Measurements from ENCODE around the gene RXFP2. TPM values are rescaled to one million over a fixed set of nuclear protein-coding genes. Genes with fewer than 3 reads are reported as not detected.

The RXFP2 gene
- total and polyA plus RNA-seq, 7 donors = not detected

DNA sequence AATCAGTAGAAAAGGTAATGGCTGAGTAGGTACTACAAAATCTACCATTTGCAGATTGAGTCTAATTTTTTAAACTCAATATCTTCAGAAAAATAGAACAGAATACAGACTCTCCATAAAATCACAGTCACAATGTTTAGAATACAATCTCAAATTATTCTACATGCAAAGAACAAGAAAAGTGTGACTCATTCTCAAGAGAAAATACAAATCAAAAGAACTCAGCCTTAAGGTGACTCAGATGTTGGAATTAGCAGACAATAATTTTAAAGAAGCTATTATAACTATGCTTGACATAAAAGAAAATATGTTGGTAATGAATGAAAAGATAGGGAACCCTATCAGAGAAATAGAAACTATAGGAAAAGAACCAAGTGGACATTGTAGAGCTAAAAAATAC, 78.9 kb downstream of the RXFP2 start:
- Histone ChIP-seq H3K27me3 (no peaks in the 10 kb centered on the region), H3K27ac (no peak overlapping the region), H3K4me1 (no peaks in the 10 kb centered on the region), H3K36me3 (no peaks in the 10 kb centered on the region), H3K4me3 (no peak overlapping the region), H3K9me3 (peaks cover 0 to 4% (median 3%) of the 10 kb centered on the region in 4 donors)
- TF ChIP-seq POLR2A (IDR thresholded peaks at IDR 0.05) = no peak
- TF ChIP-seq EP300 (IDR thresholded peaks at IDR 0.05) = no peak
- TF ChIP-seq, protein P1, sequence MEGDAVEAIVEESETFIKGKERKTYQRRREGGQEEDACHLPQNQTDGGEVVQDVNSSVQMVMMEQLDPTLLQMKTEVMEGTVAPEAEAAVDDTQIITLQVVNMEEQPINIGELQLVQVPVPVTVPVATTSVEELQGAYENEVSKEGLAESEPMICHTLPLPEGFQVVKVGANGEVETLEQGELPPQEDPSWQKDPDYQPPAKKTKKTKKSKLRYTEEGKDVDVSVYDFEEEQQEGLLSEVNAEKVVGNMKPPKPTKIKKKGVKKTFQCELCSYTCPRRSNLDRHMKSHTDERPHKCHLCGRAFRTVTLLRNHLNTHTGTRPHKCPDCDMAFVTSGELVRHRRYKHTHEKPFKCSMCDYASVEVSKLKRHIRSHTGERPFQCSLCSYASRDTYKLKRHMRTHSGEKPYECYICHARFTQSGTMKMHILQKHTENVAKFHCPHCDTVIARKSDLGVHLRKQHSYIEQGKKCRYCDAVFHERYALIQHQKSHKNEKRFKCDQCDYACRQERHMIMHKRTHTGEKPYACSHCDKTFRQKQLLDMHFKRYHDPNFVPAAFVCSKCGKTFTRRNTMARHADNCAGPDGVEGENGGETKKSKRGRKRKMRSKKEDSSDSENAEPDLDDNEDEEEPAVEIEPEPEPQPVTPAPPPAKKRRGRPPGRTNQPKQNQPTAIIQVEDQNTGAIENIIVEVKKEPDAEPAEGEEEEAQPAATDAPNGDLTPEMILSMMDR (IDR thresholded peaks at IDR 0.05) = no peak
- TF ChIP-seq POLR2AphosphoS5 (IDR thresholded peaks at IDR 0.05) = no peak
- DNase-seq = no peak
- intact Hi-C loops (cut with DNase I) = no loop called here

DNA sequence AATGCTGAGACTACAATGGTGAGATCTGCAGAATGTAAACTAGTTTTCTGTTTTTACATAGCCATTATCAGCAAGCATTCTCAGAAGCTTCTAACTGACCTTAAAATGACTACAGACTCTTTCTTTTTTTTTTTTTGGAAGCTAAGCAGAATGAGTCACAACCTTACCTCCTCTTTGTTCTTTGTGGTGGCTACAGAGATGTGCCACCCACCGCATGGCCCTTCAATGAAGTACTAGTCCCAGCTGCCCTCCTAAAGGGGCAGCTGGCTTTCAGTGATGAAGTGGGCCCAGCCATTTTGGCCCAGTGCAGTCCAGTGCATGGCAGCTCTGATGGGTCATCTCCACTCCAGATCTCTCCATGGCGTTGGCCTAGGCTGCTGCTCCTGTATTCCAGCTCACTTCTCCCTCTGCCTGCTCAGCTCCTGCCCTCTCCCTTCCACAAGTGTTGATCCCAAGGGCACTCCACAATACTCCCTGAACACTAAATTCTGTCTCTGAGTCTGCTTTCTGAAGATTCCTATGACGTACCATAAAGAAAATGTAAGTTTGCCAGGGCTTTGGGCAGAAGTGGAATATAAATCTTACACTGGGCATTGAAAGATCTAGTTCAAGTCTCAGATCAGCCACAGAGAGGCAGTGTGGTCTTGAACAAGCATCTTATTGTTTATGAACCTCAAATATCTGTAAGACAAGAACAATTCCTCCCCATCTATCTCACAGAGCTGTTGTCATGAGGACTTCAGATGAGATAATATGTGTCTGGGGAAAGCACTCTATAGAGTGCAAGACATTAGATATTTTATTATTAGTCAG, 85.6 kb downstream of the RXFP2 start:
- H3K9me3 ChIP-seq = no peaks in the 10 kb centered on the region
- intact Hi-C loops (cut with DNase I) = no loop called here
- no peak overlapping the region for H3K4me3 ChIP-seq
- TF ChIP-seq, protein P1 (IDR thresholded peaks at IDR 0.05) = no peak
- TF ChIP-seq POLR2A (IDR thresholded peaks at IDR 0.05) = no peak
- H3K27me3 ChIP-seq = no peaks in the 10 kb centered on the region
- 89 to 90% methylated on average over 3 of the region's 3 CpGs for WGBS, 2 donors
- no peaks in the 10 kb centered on the region for H3K4me1 ChIP-seq
- H3K27ac ChIP-seq = no peak overlapping the region
- no peaks in the 10 kb centered on the region for H3K36me3 ChIP-seq
- no peak for DNase-seq

DNA sequence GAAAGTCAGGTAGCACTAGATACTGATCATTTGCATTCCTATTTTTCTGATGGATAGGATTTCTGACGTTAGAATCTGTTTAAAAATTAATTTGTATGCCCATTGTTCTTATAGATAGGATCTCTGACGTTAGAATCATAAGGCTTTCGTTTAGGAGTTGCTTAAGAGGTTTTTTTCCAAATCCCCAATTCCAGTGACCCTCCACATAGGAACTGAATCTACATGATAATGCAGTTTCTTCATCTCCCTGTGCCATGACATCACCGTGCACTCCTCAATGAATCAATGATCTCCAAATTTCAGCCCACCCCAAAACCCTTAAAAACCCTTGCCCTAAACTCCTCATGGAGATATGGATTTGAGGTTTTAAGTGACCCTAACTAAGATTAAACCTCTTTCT, 87.2 kb downstream of the RXFP2 start:
- intact Hi-C loops (cut with DNase I) = no loop called here
- no peak for TF ChIP-seq POLR2AphosphoS5 (IDR thresholded peaks at IDR 0.05)
- TF ChIP-seq POLR2A (IDR thresholded peaks at IDR 0.05) = no peak
- no peak for TF ChIP-seq EP300 (IDR thresholded peaks at IDR 0.05)
- TF ChIP-seq, protein P1 (IDR thresholded peaks at IDR 0.05) = no peak
- Histone ChIP-seq H3K27ac (no peak overlapping the region), H3K4me1 (no peaks in the 10 kb centered on the region), H3K36me3 (no peaks in the 10 kb centered on the region), H3K27me3 (no peaks in the 10 kb centered on the region), H3K4me3 (no peak overlapping the region), H3K9me3 (no peaks in the 10 kb centered on the region)
- DNase-seq = no peak
- 84 to 90% methylated on average over 4 of the region's 4 CpGs for WGBS, 2 donors

DNA sequence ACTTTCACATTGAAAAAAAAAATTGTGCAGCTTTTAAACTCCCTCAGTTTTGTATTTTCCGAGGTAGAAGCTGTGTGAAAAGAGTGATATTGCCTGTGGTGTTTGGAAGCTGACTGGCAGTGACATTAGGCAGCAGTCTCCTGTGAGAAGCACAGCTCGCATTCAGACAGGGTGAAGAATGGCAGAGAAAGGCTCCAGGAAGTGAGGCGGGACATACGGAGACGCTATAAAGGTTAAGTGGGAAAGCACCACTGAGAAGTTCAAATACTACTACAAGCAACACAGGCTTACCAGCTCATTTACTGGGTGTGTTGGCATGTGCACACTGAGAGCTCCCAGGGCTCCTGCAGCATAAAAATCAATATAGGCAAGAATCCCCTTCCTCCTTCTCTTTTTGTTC, 88.4 kb downstream of the RXFP2 start:
- WGBS, 2 donors = 12 to 50% methylated on average over 5 of the region's 5 CpGs
- TF ChIP-seq, protein P1 (IDR thresholded peaks at IDR 0.05) = no peak
- TF ChIP-seq POLR2AphosphoS5 (IDR thresholded peaks at IDR 0.05) = no peak
- TF ChIP-seq POLR2A (IDR thresholded peaks at IDR 0.05) = no peak
- no peak for TF ChIP-seq EP300 (IDR thresholded peaks at IDR 0.05)
- intact Hi-C loops (cut with DNase I) = no loop called here
- DNase-seq = no peak
- H3K4me3 ChIP-seq = no peak overlapping the region
- H3K27ac ChIP-seq = no peak overlapping the region
- no peaks in the 10 kb centered on the region for H3K36me3 ChIP-seq
- no peaks in the 10 kb centered on the region for H3K27me3 ChIP-seq
- no peaks in the 10 kb centered on the region for H3K9me3 ChIP-seq
- H3K4me1 ChIP-seq = no peaks in the 10 kb centered on the region

DNA sequence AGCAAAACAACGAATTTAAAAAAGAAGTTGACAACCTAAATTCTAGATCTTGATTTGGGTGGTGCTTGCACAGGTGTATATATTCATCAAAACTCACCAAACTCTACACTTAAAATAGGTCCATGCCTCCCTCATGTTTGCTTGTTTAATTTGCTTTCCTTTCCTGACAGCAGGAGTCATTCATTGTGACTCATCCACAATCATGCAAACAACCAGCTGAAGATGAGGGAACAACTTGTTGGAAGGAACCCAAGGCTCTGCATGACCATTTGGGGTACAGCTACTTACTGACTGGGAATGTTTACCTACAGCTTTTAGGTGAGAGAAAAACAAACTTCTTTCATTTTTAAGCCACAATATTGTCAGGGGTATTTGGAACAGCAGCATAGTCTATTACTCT, 96.6 kb downstream of the RXFP2 start:
- Histone ChIP-seq H3K9me3 (no peaks in the 10 kb centered on the region), H3K4me3 (no peak overlapping the region), H3K36me3 (no peaks in the 10 kb centered on the region), H3K27me3 (no peaks in the 10 kb centered on the region), H3K4me1 (no peaks in the 10 kb centered on the region), H3K27ac (no peak overlapping the region)
- intact Hi-C loops (cut with DNase I) = no loop called here
- TF ChIP-seq EP300 (IDR thresholded peaks at IDR 0.05) = no peak
- TF ChIP-seq POLR2AphosphoS5 (IDR thresholded peaks at IDR 0.05) = no peak
- TF ChIP-seq, protein P1 (IDR thresholded peaks at IDR 0.05) = no peak
- TF ChIP-seq POLR2A (IDR thresholded peaks at IDR 0.05) = no peak
- 77 to 91% methylated on average over 1 of the region's 1 CpG for whole genome bisulfite sequencing, 2 donors
- DNase-seq = no peak
